H54 (cell line): ENCODE results near the gene RPUSD2.
"Not testable (repeated sequence)": the region's sequence is repeated elsewhere in the genome, so short reads cannot be mapped to it uniquely, and the experiment has no call there.

Experiments used
- DNase-seq: peaks from one replicate; pipeline ENCODE4 v3.0.0; 2011; ENCODE audit warnings: low spot score, mixed read lengths; ENCODE audit not compliant: insufficient read length
- FAIRE-seq: peaks from 3 replicates; lab custom pipeline; 2011; peaks lifted over from hg19 to GRCh38; lab: Jason Lieb, UNC
- POLR2A ChIP-seq: IDR thresholded peaks from 2 replicates; pipeline ENCODE4 v1.6.1; 2011; ENCODE audit warnings: low read depth, mild to moderate bottlenecking, low read length

The RPUSD2 gene

GRCh38 chr15:40550341-40551037 lies 18.6 kb upstream of the RPUSD2 start:
- no peak for FAIRE-seq
- no peak for TF ChIP-seq POLR2A

GRCh38 chr15:40554161-40554525 lies 15.0 kb upstream of the RPUSD2 start:
- FAIRE-seq (no peak), DNase-seq (no peak)
- no peak for TF ChIP-seq POLR2A

More at GRCh38 chr15:40550341-40551037, 18.6 kb upstream of the RPUSD2 start:
- no peak for DNase-seq

- no peak for TF ChIP-seq POLR2A
- FAIRE-seq (no peak), DNase-seq (no peak)
Measured at GRCh38 chr15:40555876-40556275, 13.2 kb upstream of the RPUSD2 start.

GRCh38 chr15:40558952-40559742 lies 10.0 kb upstream of the RPUSD2 start:
- FAIRE-seq (no peak), DNase-seq (no peak)
- TF ChIP-seq POLR2A, result no peak

GRCh38 chr15:40562691-40563090 lies 6.4 kb upstream of the RPUSD2 start:
- TF ChIP-seq POLR2A, result no peak
- DNase-seq (no peak), FAIRE-seq (no peak)

GRCh38 chr15:40563426-40563825 lies 5.7 kb upstream of the RPUSD2 start:
- DNase-seq (no peak), FAIRE-seq (no peak)
- TF ChIP-seq POLR2A, result no peak

- DNase-seq (peak; percentile 97), FAIRE-seq (peak; percentile 98)
- peak; percentile 65 for TF ChIP-seq POLR2A
Measured at GRCh38 chr15:40564591-40565332, 4.3 kb upstream of the RPUSD2 start, which contains the start of gene CCDC32. Gene CCDC32 (minus strand): TSS chr15:40565042. CDS start chr15:40563015, 2,027 bp downstream.

GRCh38 chr15:40565333-40566238 lies 3.5 kb upstream of the RPUSD2 start:
- FAIRE-seq (no peak), DNase-seq (no peak)
- TF ChIP-seq POLR2A, result no peak

- DNase-seq, result no peak
- FAIRE-seq, result no peak
- no peak for TF ChIP-seq POLR2A
Measured at GRCh38 chr15:40567111-40567510, 2.0 kb upstream of the RPUSD2 start.

GRCh38 chr15:40575113-40575512 lies 6.0 kb downstream of the RPUSD2 start:
- DNase-seq (no peak), FAIRE-seq (no peak)
- no peak for TF ChIP-seq POLR2A

DNA sequence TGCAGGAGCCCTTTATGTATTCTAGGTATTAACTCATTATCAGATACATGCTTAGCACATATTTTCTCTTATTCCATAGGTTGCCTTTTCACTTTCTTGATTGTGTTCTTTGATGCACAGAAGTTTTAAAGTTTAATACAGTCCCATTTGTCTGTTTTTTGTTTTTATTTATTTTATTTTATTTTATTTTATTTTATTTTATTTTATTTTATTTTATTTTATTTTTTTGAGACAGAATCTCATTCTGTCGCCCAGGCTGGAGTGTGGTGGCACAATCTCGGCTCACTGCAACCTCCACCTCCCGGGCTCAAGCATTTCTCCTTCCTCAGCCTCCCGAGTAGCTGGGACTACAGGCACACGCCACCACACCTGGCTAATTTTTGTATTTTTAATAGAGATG lies 7.8 kb downstream of the RPUSD2 start:
- FAIRE-seq, DNase-seq: not testable (repeated sequence)

DNA sequence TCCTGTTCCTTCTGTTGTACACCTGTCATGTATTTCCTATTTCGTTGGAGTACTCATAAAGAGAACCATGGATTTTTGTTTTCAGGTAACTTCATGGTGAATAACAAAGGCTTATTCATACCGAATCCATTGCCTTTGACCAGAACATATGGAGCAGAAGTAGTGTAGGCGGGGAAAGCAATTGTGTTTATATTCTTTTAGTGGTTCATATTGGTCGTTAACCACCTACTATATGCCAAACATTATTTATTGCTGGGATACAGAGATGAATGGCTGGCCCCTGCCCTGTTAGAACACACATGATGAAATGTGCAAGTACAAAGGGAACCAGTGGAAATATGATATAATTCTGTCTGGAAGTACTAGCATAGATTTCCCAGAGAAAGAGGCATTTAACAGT lies 9.8 kb downstream of the RPUSD2 start:
- no peak for TF ChIP-seq POLR2A
- FAIRE-seq (no peak), DNase-seq (no peak)

GRCh38 chr15:40581796-40582195 lies 12.7 kb downstream of the RPUSD2 start:
- DNase-seq, FAIRE-seq: not testable (repeated sequence)
